Vagina (tissue), 2 donors: ENCODE data around the gene WNT7B. TPM values are rescaled to one million over a fixed set of nuclear protein-coding genes. Genes with fewer than 3 reads are reported as not detected.

Experiments used
- DNase-seq, 2 donors: peaks; one replicate each; pipeline ENCODE4 v3.0.0-alpha.2; 2017; ENCODE audit errors: extremely low spot score in 2 of 2
- H3K27ac ChIP-seq: fragments of 200-600 bp; sonication (generic); one replicate; pipeline ENCODE4 v1.5.1; 2019
- H3K27me3 ChIP-seq: fragments of 200-600 bp; sonication (generic); one replicate; pipeline ENCODE4 v1.5.1; 2019
- H3K36me3 ChIP-seq, 2 donors: fragments of 200-600 bp; sonication (generic); one replicate each; pipeline ENCODE4 v1.5.1; 2017 to 2019
- H3K4me1 ChIP-seq: fragments of 200-600 bp; sonication (generic); one replicate; pipeline ENCODE4 v1.5.1; 2019
- H3K4me3 ChIP-seq, 2 donors: fragments of 200-600 bp; sonication (generic); 1 replicate in 1 of 2; 2 replicates in 1 of 2; pipeline ENCODE4 v1.5.1; 2016 to 2019
- H3K9me3 ChIP-seq: fragments of 200-600 bp; sonication (generic); one replicate; pipeline ENCODE4 v1.5.1; 2019
- CTCF ChIP-seq, 3 experiments: fragments of 450-650 bp in 2 of 3; fragments of 200-600 bp in 1 of 3; sonication (generic) in 1 of 3; IDR thresholded peaks; one replicate each; pipeline ENCODE4 v1.5.1; 2017 to 2019; ENCODE audit warnings: antibody characterized with exemption in 3 of 3, mild to moderate bottlenecking in 2 of 3, moderate library complexity in 2 of 3
- POLR2A ChIP-seq, 2 donors: fragments of 450-650 bp; IDR thresholded peaks; one replicate each; pipeline ENCODE4 v1.6.1; 2017; ENCODE audit warnings: antibody characterized with exemption in 2 of 2, mild to moderate bottlenecking in 2 of 2, moderate library complexity in 2 of 2
- POLR2AphosphoS5 ChIP-seq, 2 donors: sonication (generic); formaldehyde crosslinking; IDR thresholded peaks; one replicate each; pipeline ENCODE4 v1.9.0; 2017; ENCODE audit warnings: antibody characterized with exemption in 2 of 2, mild to moderate bottlenecking in 2 of 2, low read depth in 1 of 2; ENCODE audit not compliant: insufficient read depth in 1 of 2
- intact Hi-C: fragments of 100-400 bp; cut with DNase I; formaldehyde crosslinking; loops from one replicate; pipeline ENCODE4 v1.15.1; 2023
- total RNA-seq: library from RNA; depleted of rRNA; stranded (reverse); fragments of >200 nt; gene quantifications from one replicate; pipeline ENCODE4 v1.2.3, GENCODE V29; 2016

WNT7B gene
- total RNA-seq, 1 donor from 2014 or later: 7.1 TPM

GRCh38 chr22:46008836-46009596 lies 32.1 kb upstream of the WNT7B start:
- no peaks in the 10 kb centered on the region for H3K9me3 ChIP-seq
- peak overlapping the region; percentile 97 for H3K27ac ChIP-seq
- intact Hi-C loops: loop anchor here (10.0 kb wide), 2 partner anchors 66 to 536 kb away; no protein-coding TSS in a partner anchor
- TF ChIP-seq CTCF (IDR thresholded peaks at IDR 0.05) (no peak), POLR2A (IDR thresholded peaks at IDR 0.05) (no peak), POLR2AphosphoS5 (IDR thresholded peaks at IDR 0.05; ENCODE audit: insufficient read depth in 1 of 2, low read depth in 1 of 2) (no peak)
- no peak for DNase-seq
- H3K36me3 ChIP-seq: no peaks in the 10 kb centered on the region
- H3K4me1 ChIP-seq: peaks cover 64% of the 10 kb centered on the region
- no peaks in the 10 kb centered on the region for H3K27me3 ChIP-seq
- H3K4me3 ChIP-seq: no peak overlapping the region

- no peaks in the 10 kb centered on the region for H3K36me3 ChIP-seq
- H3K4me1 ChIP-seq: peaks cover 58% of the 10 kb centered on the region
- intact Hi-C loops: loop anchor here (10.0 kb wide), 2 partner anchors 67 to 537 kb away; no protein-coding TSS in a partner anchor
- DNase-seq: no peak
- TF ChIP-seq POLR2A (IDR thresholded peaks at IDR 0.05) (no peak), CTCF (IDR thresholded peaks at IDR 0.05) (no peak), POLR2AphosphoS5 (IDR thresholded peaks at IDR 0.05; ENCODE audit: insufficient read depth in 1 of 2, low read depth in 1 of 2) (no peak)
- peak overlapping the region; percentile 97 for H3K27ac ChIP-seq
- H3K27me3 ChIP-seq: no peaks in the 10 kb centered on the region
- peak overlapping the region in 1 of 2 donors; percentile 6 for H3K4me3 ChIP-seq
- H3K9me3 ChIP-seq: no peaks in the 10 kb centered on the region
Observed at GRCh38 chr22:46008291-46008690, 31.3 kb upstream of the WNT7B start.

GRCh38 chr22:46007848-46008261 lies 30.9 kb upstream of the WNT7B start:
- DNase-seq: no peak
- no peaks in the 10 kb centered on the region for H3K36me3 ChIP-seq
- H3K4me1 ChIP-seq: peaks cover 58% of the 10 kb centered on the region
- intact Hi-C loops: loop anchor here (10.0 kb wide), 2 partner anchors 67 to 537 kb away; no protein-coding TSS in a partner anchor
- H3K27ac ChIP-seq: peak overlapping the region; percentile 97
- peak overlapping the region; percentile 6 to 18 for H3K4me3 ChIP-seq
- no peaks in the 10 kb centered on the region for H3K27me3 ChIP-seq
- no peaks in the 10 kb centered on the region for H3K9me3 ChIP-seq
- TF ChIP-seq CTCF (IDR thresholded peaks at IDR 0.05) (no peak), POLR2AphosphoS5 (IDR thresholded peaks at IDR 0.05; ENCODE audit: insufficient read depth in 1 of 2, low read depth in 1 of 2) (peak; percentile 63 to 81)

GRCh38 chr22:46007003-46007847 lies 30.3 kb upstream of the WNT7B start:
- Histone ChIP-seq H3K4me1 (peaks cover 58% of the 10 kb centered on the region), H3K27ac (peak overlapping the region; percentile 97), H3K4me3 (peak overlapping the region; percentile 6 to 18), H3K27me3 (no peaks in the 10 kb centered on the region), H3K9me3 (no peaks in the 10 kb centered on the region), H3K36me3 (no peaks in the 10 kb centered on the region)
- intact Hi-C loops: loop anchor here (10.0 kb wide), 2 partner anchors 68 to 538 kb away; no protein-coding TSS in a partner anchor
- TF ChIP-seq POLR2AphosphoS5 (IDR thresholded peaks at IDR 0.05; ENCODE audit: insufficient read depth in 1 of 2, low read depth in 1 of 2) (peak; percentile 22 to 63), POLR2A (IDR thresholded peaks at IDR 0.05) (no peak), CTCF (IDR thresholded peaks at IDR 0.05) (no peak)
- DNase-seq: no peak
